Activated T-cell treated with anti-CD3 and anti-CD28 coated beads, Interleukin-2, amount 50 U/mL, for 48 hours (primary cell): Measurements from ENCODE around the gene GARRE1.

Experiments used
- DNase-seq, 2 experiments: peaks; one replicate each; pipeline ENCODE4 v3.0.0-alpha.2; 2020

The GARRE1 gene

DNA sequence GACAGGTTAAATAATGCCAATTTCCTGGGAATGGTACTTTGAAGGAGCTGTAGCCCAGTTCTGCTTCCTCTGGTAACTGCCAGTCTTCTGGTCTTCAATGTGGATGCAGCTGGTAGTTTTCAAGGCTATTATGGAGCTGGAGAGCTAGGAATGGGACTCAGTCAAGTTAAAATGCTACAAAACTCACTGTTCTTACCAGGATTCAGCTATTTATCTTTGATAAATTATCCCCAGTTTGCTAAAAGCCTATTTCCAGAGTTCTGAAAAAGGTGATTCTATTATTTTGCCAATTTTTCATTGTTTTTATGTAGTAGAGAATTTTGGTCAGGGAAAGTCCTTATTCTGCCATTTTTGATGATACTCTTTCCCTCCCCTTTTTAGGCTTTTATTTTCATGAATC, 40.7 kb downstream of the GARRE1 start:
- no peak for DNase-seq

GRCh38 chr19:34298891-34299520, 44.7 kb downstream of the GARRE1 start:
- no peak for DNase-seq

DNA sequence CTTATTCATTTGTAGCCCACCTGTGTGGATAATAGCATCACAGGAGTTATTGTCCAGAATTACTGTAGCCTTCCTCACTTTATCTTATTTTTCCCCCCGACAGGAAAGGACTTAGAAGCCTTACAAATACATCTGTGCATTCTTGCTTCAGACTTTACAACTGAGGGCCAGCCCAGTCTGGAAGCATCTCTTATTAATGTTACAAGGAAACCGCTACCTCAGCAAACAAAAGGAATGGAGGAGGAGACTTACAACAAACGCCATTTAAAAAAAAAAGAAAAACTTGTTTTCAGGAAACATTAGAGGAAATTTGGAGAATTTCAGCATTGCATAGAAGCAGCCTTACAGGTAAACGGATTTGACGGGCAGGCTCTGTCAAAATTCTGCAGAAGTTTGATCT, 45.2 kb downstream of the GARRE1 start:
- no peak for DNase-seq

GRCh38 chr19:34300380-34300779, 46.0 kb downstream of the GARRE1 start:
- DNase-seq, result no peak

DNA sequence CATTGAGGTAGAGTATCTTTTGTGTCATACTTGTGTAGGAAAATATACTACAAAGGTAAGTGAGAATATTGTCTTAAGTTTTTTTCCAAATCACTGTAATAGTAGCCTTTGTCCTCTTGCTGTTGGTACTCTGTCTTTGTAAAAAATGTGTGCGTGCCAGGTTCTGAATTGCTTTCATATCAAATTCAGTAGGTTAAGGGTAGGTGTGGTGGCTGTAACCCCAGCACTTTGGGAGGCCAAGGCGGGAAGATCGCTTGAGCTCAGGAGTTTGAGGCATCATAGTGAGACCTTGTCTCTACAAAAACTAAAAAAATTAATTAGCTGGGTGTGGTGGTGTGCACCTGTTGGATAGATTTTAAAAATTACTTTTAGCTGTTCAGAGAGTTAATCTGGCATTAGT, 46.6 kb downstream of the GARRE1 start:
- DNase-seq, result no peak
